PC-9 (cell line): Measurements from ENCODE around the gene SEZ6L. TPM values are rescaled to one million over a fixed set of nuclear protein-coding genes. Genes with fewer than 3 reads are reported as not detected.
A peak's percentile ranks its signal among the peaks of the same experiment; 100 is the strongest.

Experiments
- BruUV-seq: library from RNA; stranded (reverse); fragments of 400-500 nt; replicated peaks from 2 replicates; lab custom pipeline; 2021; lab: Mats Ljungman, UMichigan
- CTCF ChIA-PET: fragments of 300-600 bp; sonication (Branson Sonifier 250); formaldehyde crosslinking; loops from one replicate; lab custom pipeline; 2022; ENCODE audit warnings: antibody characterized with exemption; lab: Charles Lee
- POLR2A ChIA-PET: fragments of 300-600 bp; sonication (Branson Sonifier 250); formaldehyde crosslinking; loops from one replicate; lab custom pipeline; 2022; ENCODE audit warnings: antibody characterized with exemption; ENCODE audit not compliant: unreplicated experiment; lab: Charles Lee
- DNase-seq, 2 experiments: peaks; one replicate each; pipeline versions ENCODE4 v3.0.0 to v3.0.0-alpha.2; 2015 to 2022; ENCODE audit warnings: mixed read lengths in 1 of 2
- H2AFZ ChIP-seq: fragments of 200-600 bp; sonication (generic); 2 replicates; pipeline ENCODE4 v1.8.1; 2017; ENCODE audit warnings: antibody characterized with exemption
- H3F3A ChIP-seq: fragments of 200-600 bp; sonication (generic); 2 replicates; pipeline ENCODE4 v1.8.1; 2017; ENCODE audit warnings: antibody characterized with exemption, mild to moderate bottlenecking, low read depth; ENCODE audit not compliant: insufficient read depth
- H3K27ac ChIP-seq: fragments of 200-600 bp; sonication (generic); 2 replicates; pipeline ENCODE4 v1.6.1; 2016; ENCODE audit warnings: mixed run types
- H3K27me3 ChIP-seq: fragments of 200-600 bp; sonication (generic); 2 replicates; pipeline ENCODE4 v1.6.1; 2016; ENCODE audit warnings: low read depth, mixed run types; ENCODE audit not compliant: insufficient read depth
- H3K36me3 ChIP-seq: fragments of 200-600 bp; sonication (generic); 2 replicates; pipeline ENCODE4 v1.6.1; 2016; ENCODE audit warnings: low read depth, mixed run types
- H3K4me1 ChIP-seq: fragments of 200-600 bp; sonication (generic); replicated peaks from 2 replicates; pipeline ENCODE4 v1.6.1; 2016; ENCODE audit warnings: mixed run types; ENCODE audit not compliant: insufficient read depth
- H3K4me2 ChIP-seq: fragments of 200-600 bp; sonication (generic); 2 replicates; pipeline ENCODE4 v1.6.1; 2017; ENCODE audit warnings: mixed run types
- H3K4me3 ChIP-seq: fragments of 200-600 bp; sonication (generic); 2 replicates; pipeline ENCODE4 v1.6.1; 2016; ENCODE audit warnings: mixed run types
- H3K79me2 ChIP-seq: fragments of 200-600 bp; sonication (generic); 2 replicates; pipeline ENCODE4 v1.6.1; 2017; ENCODE audit warnings: low read depth, mixed run types
- H3K9me2 ChIP-seq: fragments of 200-600 bp; sonication (generic); 2 replicates; pipeline ENCODE4 v1.8.1; 2017; ENCODE audit warnings: mild to moderate bottlenecking; ENCODE audit not compliant: insufficient read depth
- H3K9me3 ChIP-seq: fragments of 200-600 bp; sonication (generic); 2 replicates; pipeline ENCODE4 v1.8.1; 2016; ENCODE audit warnings: low read depth; ENCODE audit not compliant: insufficient read depth
- H4K20me1 ChIP-seq: fragments of 200-600 bp; sonication (generic); 2 replicates; pipeline ENCODE4 v1.8.1; 2017; ENCODE audit not compliant: insufficient read depth
- EZH2 ChIP-seq: fragments of 200-600 bp; sonication (generic); IDR thresholded peaks from 2 replicates; pipeline ENCODE4 v1.8.0; 2017; ENCODE audit warnings: antibody characterized with exemption, low read depth
- intact Hi-C: fragments of 100-400 bp; cut with micrococcal nuclease; formaldehyde crosslinking; loops from one replicate; pipeline ENCODE4 v1.10.0; 2022; ENCODE audit not compliant: unreplicated experiment
- total RNA-seq: library from RNA; stranded (reverse); gene quantifications from 2 replicates; pipeline ENCODE4 v1.2.3, GENCODE V29; 2021
- TF ChIP-seq, protein P1 (sequence below): fragments of 200-600 bp; sonication (generic); conservative IDR thresholded peaks from 2 replicates; pipeline ENCODE4 v1.6.1; 2017; ENCODE audit warnings: mixed run types, antibody characterized with exemption, mild to moderate bottlenecking, moderate library complexity

Gene SEZ6L
- total RNA-seq, 1 experiment from 2014 or later: not detected

DNA sequence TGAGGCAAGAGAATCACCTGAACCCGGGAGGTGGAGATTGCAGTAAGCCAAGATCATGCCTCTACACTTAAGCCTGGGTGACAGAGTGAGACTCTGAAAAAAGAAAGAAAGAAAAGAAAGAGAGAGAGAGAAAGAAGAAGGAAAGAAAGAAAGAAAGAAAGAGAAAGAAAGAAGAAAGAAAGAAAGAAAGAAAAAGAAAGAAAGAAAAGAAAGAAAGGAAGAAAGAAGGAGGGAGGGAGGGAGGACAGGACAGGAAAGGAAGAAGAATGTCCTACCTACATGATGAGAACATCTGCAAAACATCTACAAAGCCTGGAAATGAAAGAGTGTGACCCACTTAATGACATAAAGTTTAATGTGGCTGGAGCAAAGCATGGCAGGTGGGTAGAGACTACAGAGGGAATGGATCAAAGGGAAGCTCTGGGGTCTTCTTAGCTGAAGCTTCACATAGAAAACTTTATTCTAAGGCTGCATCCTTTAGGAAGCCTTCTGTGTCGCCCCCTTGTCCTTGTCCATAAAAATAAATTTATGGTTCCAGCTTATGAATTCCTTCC is 147.5 kb downstream of the SEZ6L start:
- CTCF ChIA-PET: no interaction called here

DNA sequence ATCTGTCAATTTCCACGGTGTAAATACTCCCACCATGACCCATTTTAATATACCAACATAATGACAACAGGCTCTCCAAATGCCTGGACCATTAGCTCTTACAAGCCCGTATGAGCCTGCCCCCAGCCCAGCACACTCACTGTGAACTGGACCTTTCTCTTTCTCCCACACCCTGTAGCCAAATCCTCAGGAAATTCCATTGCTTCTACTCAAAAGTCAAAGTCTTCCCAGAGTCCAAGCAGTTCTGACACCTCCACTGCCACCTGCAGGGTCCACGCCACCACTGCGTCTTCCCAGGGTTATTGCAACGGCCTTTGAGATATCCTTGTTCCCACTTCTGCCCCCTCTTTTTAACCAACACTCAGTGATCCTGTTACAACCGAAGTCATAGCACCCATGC is 149.7 kb downstream of the SEZ6L start:
- TF ChIP-seq EZH2: no peak
- TF ChIP-seq, protein P1, sequence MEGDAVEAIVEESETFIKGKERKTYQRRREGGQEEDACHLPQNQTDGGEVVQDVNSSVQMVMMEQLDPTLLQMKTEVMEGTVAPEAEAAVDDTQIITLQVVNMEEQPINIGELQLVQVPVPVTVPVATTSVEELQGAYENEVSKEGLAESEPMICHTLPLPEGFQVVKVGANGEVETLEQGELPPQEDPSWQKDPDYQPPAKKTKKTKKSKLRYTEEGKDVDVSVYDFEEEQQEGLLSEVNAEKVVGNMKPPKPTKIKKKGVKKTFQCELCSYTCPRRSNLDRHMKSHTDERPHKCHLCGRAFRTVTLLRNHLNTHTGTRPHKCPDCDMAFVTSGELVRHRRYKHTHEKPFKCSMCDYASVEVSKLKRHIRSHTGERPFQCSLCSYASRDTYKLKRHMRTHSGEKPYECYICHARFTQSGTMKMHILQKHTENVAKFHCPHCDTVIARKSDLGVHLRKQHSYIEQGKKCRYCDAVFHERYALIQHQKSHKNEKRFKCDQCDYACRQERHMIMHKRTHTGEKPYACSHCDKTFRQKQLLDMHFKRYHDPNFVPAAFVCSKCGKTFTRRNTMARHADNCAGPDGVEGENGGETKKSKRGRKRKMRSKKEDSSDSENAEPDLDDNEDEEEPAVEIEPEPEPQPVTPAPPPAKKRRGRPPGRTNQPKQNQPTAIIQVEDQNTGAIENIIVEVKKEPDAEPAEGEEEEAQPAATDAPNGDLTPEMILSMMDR: 0 out of 2 replicates have a peak, but pooled peaks have one; percentile 39
- Histone ChIP-seq H2AFZ (no peak overlapping the region), H3K9me3 (no peaks in the 10 kb centered on the region), H3K27me3 (peaks cover 50% of the 10 kb centered on the region), H4K20me1 (no peaks in the 10 kb centered on the region), H3K36me3 (no peaks in the 10 kb centered on the region), H3K4me2 (no peak overlapping the region), H3K27ac (no peak overlapping the region), H3K4me1 (peaks cover 15% of the 10 kb centered on the region), H3K4me3 (no peak overlapping the region), H3F3A (peaks cover 10% of the 10 kb centered on the region; the same call in 1 of the 2 replicates), H3K79me2 (no peaks in the 10 kb centered on the region), H3K9me2 (no peaks in the 10 kb centered on the region)
- intact Hi-C loops: no loop called here
- DNase-seq: no peak
- CTCF ChIA-PET: no interaction called here
- BruUV-seq: no TSS peak
- POLR2A ChIA-PET: no interaction called here

More for the DNA sequence above, 147.5 kb downstream of the SEZ6L start:
- no peak overlapping the region for H2AFZ ChIP-seq
- peaks cover 71% of the 10 kb centered on the region for H3K27me3 ChIP-seq
- BruUV-seq: no TSS peak
- H3K4me1 ChIP-seq: peaks cover 2% of the 10 kb centered on the region
- no peaks in the 10 kb centered on the region for H3K36me3 ChIP-seq
- no peaks in the 10 kb centered on the region for H4K20me1 ChIP-seq
- no peaks in the 10 kb centered on the region for H3F3A ChIP-seq
- no peaks in the 10 kb centered on the region for H3K9me3 ChIP-seq
- H3K27ac ChIP-seq: no peak overlapping the region
- no peak overlapping the region for H3K4me2 ChIP-seq
- no peaks in the 10 kb centered on the region for H3K9me2 ChIP-seq
- intact Hi-C loops: no loop called here
- DNase-seq: no peak
- TF ChIP-seq, protein P1: no peak
- H3K79me2 ChIP-seq: no peaks in the 10 kb centered on the region
- POLR2A ChIA-PET: no interaction called here
- H3K4me3 ChIP-seq: no peak overlapping the region

DNA sequence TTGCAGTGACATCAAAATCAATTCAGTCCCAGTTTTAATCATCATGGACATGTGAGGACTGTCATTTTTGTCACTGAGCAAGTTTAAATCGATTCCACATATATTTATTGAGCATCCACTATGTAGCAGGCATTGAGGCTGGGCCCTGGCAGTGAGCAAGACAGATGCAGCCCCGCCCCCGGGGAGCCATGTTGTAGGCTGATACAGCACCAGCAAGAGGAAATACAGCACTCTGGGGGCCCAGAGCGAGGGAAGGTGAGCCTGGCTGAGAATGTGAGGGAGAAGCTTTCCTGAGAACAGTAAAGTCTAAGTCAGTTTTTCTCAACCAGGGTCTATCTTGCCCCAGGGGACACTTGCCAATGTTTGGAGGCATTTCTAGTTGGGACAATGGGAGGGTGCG is 151.2 kb downstream of the SEZ6L start:
- Histone ChIP-seq H3K79me2 (no peaks in the 10 kb centered on the region), H3F3A (peaks cover 10% of the 10 kb centered on the region; the same call in 1 of the 2 replicates), H4K20me1 (no peaks in the 10 kb centered on the region), H2AFZ (no peak overlapping the region), H3K4me1 (peaks cover 15% of the 10 kb centered on the region), H3K27ac (no peak overlapping the region), H3K9me3 (no peaks in the 10 kb centered on the region), H3K4me2 (no peak overlapping the region), H3K36me3 (no peaks in the 10 kb centered on the region), H3K4me3 (no peak overlapping the region), H3K9me2 (no peaks in the 10 kb centered on the region), H3K27me3 (peaks cover 35% of the 10 kb centered on the region; the same call in 1 of the 2 replicates)
- no TSS peak for BruUV-seq
- TF ChIP-seq, protein P1: no peak
- TF ChIP-seq EZH2: no peak
- CTCF ChIA-PET: no interaction called here
- intact Hi-C loops: no loop called here
- no peak for DNase-seq
- POLR2A ChIA-PET: no interaction called here
